ENCODE data around the gene CNIH3.

DNA sequence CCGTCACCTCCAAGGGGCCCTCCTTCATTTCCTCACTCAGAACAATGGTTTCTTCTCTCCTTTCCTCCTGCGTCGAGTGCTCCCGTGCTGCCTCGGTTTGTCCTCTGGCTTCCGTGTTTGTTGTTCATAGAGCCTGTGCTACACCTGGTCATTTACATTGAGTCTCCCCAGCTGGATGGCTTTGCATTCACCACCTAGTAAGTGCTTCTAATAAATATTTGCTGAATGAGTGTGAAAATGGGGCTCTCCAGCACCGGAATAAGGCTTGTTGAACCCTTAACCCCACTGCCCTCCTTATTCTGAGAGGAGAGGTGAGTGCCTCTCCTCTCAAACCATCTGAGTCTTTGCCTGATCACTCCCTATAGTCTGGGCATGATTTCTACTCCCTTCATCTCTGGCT is 104.9 kb downstream of the CNIH3 start:
- TF ChIP-seq CTCF (IDR thresholded peaks at IDR 0.05) (no peak), POLR2A (IDR thresholded peaks at IDR 0.05) (no peak)
